Karpas-422 (cell line): ENCODE data around the gene CFAP97. TPM values are rescaled to one million over a fixed set of nuclear protein-coding genes. Genes with fewer than 3 reads are reported as not detected.
"Not testable (repeated sequence)": the region's sequence is repeated elsewhere in the genome, so short reads cannot be mapped to it uniquely, and the experiment has no call there.

Experiments used
- DNase-seq: peaks from one replicate; pipeline ENCODE4 v3.0.0-alpha.2; 2015
- H2AFZ ChIP-seq: fragments of 200-600 bp; sonication (generic); 2 replicates; pipeline ENCODE4 v1.6.1; 2014; ENCODE audit warnings: antibody characterized with exemption, low read length, mixed read lengths
- H3K27ac ChIP-seq: fragments of 200-600 bp; sonication (generic); 2 replicates; pipeline ENCODE4 v1.5.1; 2014; ENCODE audit warnings: mild to moderate bottlenecking, low read length, moderate library complexity
- H3K27me3 ChIP-seq: fragments of 200-600 bp; sonication (generic); 2 replicates; pipeline ENCODE4 v1.6.1; 2014; ENCODE audit warnings: low read length, mixed read lengths
- H3K36me3 ChIP-seq: fragments of 200-600 bp; sonication (generic); 2 replicates; pipeline ENCODE4 v1.6.1; 2014; ENCODE audit warnings: low read length, mixed read lengths; ENCODE audit not compliant: insufficient read depth
- H3K4me1 ChIP-seq: fragments of 200-600 bp; sonication (generic); 2 replicates; pipeline ENCODE4 v1.6.1; 2014; ENCODE audit warnings: mild to moderate bottlenecking, low read length, mixed read lengths
- H3K4me2 ChIP-seq: fragments of 200-600 bp; sonication (generic); 2 replicates; pipeline ENCODE4 v1.6.1; 2014; ENCODE audit warnings: low read length, low read depth, mild to moderate bottlenecking; ENCODE audit not compliant: poor library complexity, severe bottlenecking
- H3K4me3 ChIP-seq: fragments of 200-600 bp; sonication (generic); 2 replicates; pipeline ENCODE4 v1.5.1; 2014; ENCODE audit warnings: mild to moderate bottlenecking, antibody characterized with exemption, low read length, mixed read lengths
- H3K79me2 ChIP-seq: fragments of 200-600 bp; sonication (generic); 2 replicates; pipeline ENCODE4 v1.6.1; 2014; ENCODE audit warnings: mild to moderate bottlenecking, low read length, mixed read lengths
- H3K9ac ChIP-seq: fragments of 200-600 bp; sonication (generic); 2 replicates; pipeline ENCODE4 v1.6.0; 2014; ENCODE audit warnings: low read length
- H3K9me2 ChIP-seq: fragments of 200-600 bp; sonication (generic), shearing (Covaris generic); replicated peaks from 2 replicates; pipeline ENCODE4 v1.6.0; 2014; ENCODE audit warnings: mild to moderate bottlenecking, low read length, moderate library complexity; ENCODE audit not compliant: insufficient read depth
- H3K9me3 ChIP-seq: fragments of 300-700, 200-600 bp; sonication (generic); 2 replicates; pipeline ENCODE4 v1.6.1; 2014; ENCODE audit warnings: low read length, mixed read lengths
- H4K20me1 ChIP-seq: fragments of 200-600 bp; sonication (generic); 2 replicates; pipeline ENCODE4 v1.6.1; 2014; ENCODE audit warnings: mild to moderate bottlenecking, antibody characterized with exemption, low read length, low read depth; ENCODE audit not compliant: insufficient read depth
- total RNA-seq: library from RNA; depleted of rRNA; stranded (reverse); fragments of >200 nt; shearing (Covaris generic); gene quantifications from 2 replicates; pipeline ENCODE4 v1.2.3, GENCODE V29; 2014; ENCODE audit warnings: low replicate concordance

The CFAP97 gene
- total RNA-seq, 1 experiment from 2014 or later, result 44.5 TPM

- no peak overlapping the region for H3K9ac ChIP-seq
- DNase-seq, result no peak
- H3K36me3 ChIP-seq, result no peaks in the 10 kb centered on the region
- H3K27me3 ChIP-seq, result no peaks in the 10 kb centered on the region
- no peak overlapping the region for H2AFZ ChIP-seq
- H3K9me2 ChIP-seq, result no peaks in the 10 kb centered on the region
- no peak overlapping the region for H3K4me2 ChIP-seq
- no peak overlapping the region for H3K27ac ChIP-seq
- H3K4me1 ChIP-seq, result no peaks in the 10 kb centered on the region
- H3K79me2 ChIP-seq, result no peaks in the 10 kb centered on the region
- H3K4me3 ChIP-seq, result no peak overlapping the region
- H4K20me1 ChIP-seq, result no peaks in the 10 kb centered on the region
- H3K9me3 ChIP-seq, result no peaks in the 10 kb centered on the region
These were observed 81.0 kb downstream of the CFAP97 start for GRCh38 chr4:185122681-185123345.

DNA sequence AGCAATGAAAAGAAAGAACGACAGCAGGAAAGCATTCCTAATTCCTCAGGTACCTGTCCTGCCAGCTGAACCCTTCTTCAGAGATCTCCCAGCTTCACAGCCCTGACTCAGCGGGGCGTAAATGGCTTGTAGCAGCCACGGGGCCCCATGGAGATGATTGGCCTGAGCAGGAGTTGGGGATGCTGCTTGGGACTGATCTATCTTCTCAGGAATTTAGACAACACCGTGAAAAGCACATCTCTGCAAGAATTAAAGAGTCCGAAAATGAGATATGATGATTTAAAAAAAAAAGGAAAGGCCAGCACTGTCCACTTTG lies 83.2 kb downstream of the CFAP97 start:
- Histone ChIP-seq H3K27ac (no peak overlapping the region), H3K4me3 (no peak overlapping the region), H3K36me3 (no peaks in the 10 kb centered on the region), H3K27me3 (no peaks in the 10 kb centered on the region), H3K4me2 (no peak overlapping the region), H3K9ac (no peak overlapping the region), H2AFZ (no peak overlapping the region), H3K79me2 (no peaks in the 10 kb centered on the region), H4K20me1 (no peaks in the 10 kb centered on the region), H3K4me1 (no peaks in the 10 kb centered on the region), H3K9me2 (no peaks in the 10 kb centered on the region), H3K9me3 (no peaks in the 10 kb centered on the region)
- no peak for DNase-seq

- no peak overlapping the region for H3K4me2 ChIP-seq
- no peaks in the 10 kb centered on the region for H4K20me1 ChIP-seq
- no peaks in the 10 kb centered on the region for H3K4me1 ChIP-seq
- H3K4me3 ChIP-seq, result no peak overlapping the region
- H3K9ac ChIP-seq, result no peak overlapping the region
- H3K27me3 ChIP-seq, result no peaks in the 10 kb centered on the region
- no peak for DNase-seq
- no peaks in the 10 kb centered on the region for H3K79me2 ChIP-seq
- no peak overlapping the region for H3K27ac ChIP-seq
- no peaks in the 10 kb centered on the region for H3K36me3 ChIP-seq
- H2AFZ ChIP-seq, result no peak overlapping the region
- H3K9me2 ChIP-seq, result no peaks in the 10 kb centered on the region
- H3K9me3 ChIP-seq, result no peaks in the 10 kb centered on the region
These were observed 83.7 kb downstream of the CFAP97 start for GRCh38 chr4:185119927-185120630.

GRCh38 chr4:185119467-185119866 lies 84.3 kb downstream of the CFAP97 start:
- not testable (repeated sequence) for H3K9me3 ChIP-seq, DNase-seq, H4K20me1 ChIP-seq, H3K4me1 ChIP-seq, H3K27me3 ChIP-seq, H3K27ac ChIP-seq, H3K4me2 ChIP-seq, H2AFZ ChIP-seq, H3K36me3 ChIP-seq, H3K4me3 ChIP-seq, H3K9ac ChIP-seq, H3K9me2 ChIP-seq, H3K79me2 ChIP-seq

- Histone ChIP-seq H3K4me1 (no peaks in the 10 kb centered on the region), H3K9ac (no peak overlapping the region), H3K27me3 (no peaks in the 10 kb centered on the region), H3K79me2 (no peaks in the 10 kb centered on the region), H3K4me3 (no peak overlapping the region), H3K36me3 (no peaks in the 10 kb centered on the region), H2AFZ (no peak overlapping the region), H3K9me3 (no peaks in the 10 kb centered on the region), H3K9me2 (no peaks in the 10 kb centered on the region), H3K4me2 (no peak overlapping the region), H3K27ac (no peak overlapping the region), H4K20me1 (no peaks in the 10 kb centered on the region)
- no peak for DNase-seq
These were observed 84.9 kb downstream of the CFAP97 start for GRCh38 chr4:185118876-185119275.

GRCh38 chr4:185117300-185117934 lies 86.4 kb downstream of the CFAP97 start:
- Histone ChIP-seq H2AFZ (no peak overlapping the region), H3K4me3 (no peak overlapping the region), H3K27ac (no peak overlapping the region), H3K9me2 (no peaks in the 10 kb centered on the region), H3K4me2 (no peak overlapping the region), H3K4me1 (no peaks in the 10 kb centered on the region), H3K9ac (no peak overlapping the region), H3K9me3 (no peaks in the 10 kb centered on the region), H3K36me3 (no peaks in the 10 kb centered on the region), H4K20me1 (no peaks in the 10 kb centered on the region), H3K27me3 (no peaks in the 10 kb centered on the region), H3K79me2 (no peaks in the 10 kb centered on the region)
- no peak for DNase-seq

- DNase-seq, result no peak
- Histone ChIP-seq H3K36me3 (no peaks in the 10 kb centered on the region), H3K9me3 (no peaks in the 10 kb centered on the region), H3K9ac (no peak overlapping the region), H3K9me2 (no peaks in the 10 kb centered on the region), H3K4me1 (no peaks in the 10 kb centered on the region), H3K79me2 (no peaks in the 10 kb centered on the region), H4K20me1 (no peaks in the 10 kb centered on the region), H3K4me3 (no peak overlapping the region), H3K27me3 (no peaks in the 10 kb centered on the region), H3K27ac (no peak overlapping the region), H2AFZ (no peak overlapping the region), H3K4me2 (no peak overlapping the region)
These were observed 88.0 kb downstream of the CFAP97 start for GRCh38 chr4:185115827-185116232.

DNA sequence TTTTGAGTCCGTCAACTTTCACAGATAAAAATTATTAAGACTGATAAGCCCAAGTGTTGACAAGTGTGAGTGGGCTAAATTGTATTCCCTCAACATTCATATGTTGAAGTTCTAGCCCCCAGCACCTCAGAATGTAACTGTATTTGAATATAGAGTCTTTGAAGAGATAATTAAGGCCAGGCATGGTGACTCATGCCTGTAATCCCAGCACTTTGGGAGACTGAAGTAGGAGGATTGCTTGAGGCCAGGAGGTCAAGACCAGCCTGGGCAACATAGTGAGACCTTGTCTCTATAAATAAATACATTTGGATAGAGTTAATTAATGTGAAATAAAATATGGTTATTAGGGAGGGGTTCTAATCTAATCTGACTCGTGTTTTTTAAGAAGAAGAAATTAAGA lies 90.5 kb downstream of the CFAP97 start:
- Histone ChIP-seq H3K79me2 (no peaks in the 10 kb centered on the region), H3K36me3 (no peaks in the 10 kb centered on the region), H3K9me3 (no peaks in the 10 kb centered on the region), H3K9me2 (no peaks in the 10 kb centered on the region), H3K27me3 (no peaks in the 10 kb centered on the region), H4K20me1 (no peaks in the 10 kb centered on the region), H3K9ac (no peak overlapping the region), H3K4me1 (no peaks in the 10 kb centered on the region), H3K4me2 (no peak overlapping the region), H3K27ac (no peak overlapping the region), H3K4me3 (no peak overlapping the region), H2AFZ (no peak overlapping the region)
- no peak for DNase-seq
